SIG-M5 treated with dmso at 0.1 percent for 504 hours (cell line): ENCODE measurements around the gene AGXT2.
"Not testable (repeated sequence)": the region's sequence is repeated elsewhere in the genome, so short reads cannot be mapped to it uniquely, and the experiment has no call there.

ENCODE experiments used
- DNase-seq: peaks from one replicate; lab custom pipeline; 2025; ENCODE audit not compliant: unreplicated experiment; lab: John Stamatoyannopoulos, UW

The AGXT2 gene

GRCh38 chr5:35052838-35053237 lies 5.1 kb upstream of the AGXT2 start:
- DNase-seq = no peak

- no peak for DNase-seq
These were observed 2.9 kb upstream of the AGXT2 start for GRCh38 chr5:35050541-35051126.

GRCh38 chr5:35048910-35049309 lies 1.2 kb upstream of the AGXT2 start:
- no peak for DNase-seq

GRCh38 chr5:35046774-35047173 lies 975 bp downstream of the AGXT2 start:
- DNase-seq = no peak

- DNase-seq = no peak
These were observed 2.5 kb downstream of the AGXT2 start for GRCh38 chr5:35045280-35045679.

- no peak for DNase-seq
These were observed 3.1 kb downstream of the AGXT2 start for GRCh38 chr5:35044649-35045048.

GRCh38 chr5:35042781-35043180 lies 5.0 kb downstream of the AGXT2 start:
- DNase-seq = no peak

- DNase-seq = no peak
These were observed 6.5 kb downstream of the AGXT2 start for GRCh38 chr5:35041261-35041660.

GRCh38 chr5:35038891-35039290 lies 8.9 kb downstream of the AGXT2 start:
- DNase-seq = no peak

- no peak for DNase-seq
These were observed 11.2 kb downstream of the AGXT2 start for GRCh38 chr5:35036536-35036935.

- DNase-seq = not testable (repeated sequence)
These were observed 11.8 kb downstream of the AGXT2 start for GRCh38 chr5:35035929-35036328.

GRCh38 chr5:35035271-35035670 lies 12.5 kb downstream of the AGXT2 start:
- DNase-seq = no peak

- DNase-seq = no peak
These were observed 15.4 kb downstream of the AGXT2 start for GRCh38 chr5:35032356-35032755.

- DNase-seq = no peak
These were observed 16.5 kb downstream of the AGXT2 start for GRCh38 chr5:35031276-35031675.

GRCh38 chr5:35030426-35031100 lies 17.2 kb downstream of the AGXT2 start:
- DNase-seq = peak; percentile 26

GRCh38 chr5:35029333-35029732 lies 18.4 kb downstream of the AGXT2 start:
- DNase-seq = no peak

GRCh38 chr5:35026941-35027340 lies 20.8 kb downstream of the AGXT2 start:
- DNase-seq = no peak

- DNase-seq = no peak
These were observed 21.4 kb downstream of the AGXT2 start for GRCh38 chr5:35026280-35026840.

GRCh38 chr5:35024911-35025510 lies 22.7 kb downstream of the AGXT2 start:
- DNase-seq = no peak

- DNase-seq = no peak
These were observed 24.2 kb downstream of the AGXT2 start for GRCh38 chr5:35023391-35024178.
